Measurements from ENCODE around the gene ACSM5.

DNA sequence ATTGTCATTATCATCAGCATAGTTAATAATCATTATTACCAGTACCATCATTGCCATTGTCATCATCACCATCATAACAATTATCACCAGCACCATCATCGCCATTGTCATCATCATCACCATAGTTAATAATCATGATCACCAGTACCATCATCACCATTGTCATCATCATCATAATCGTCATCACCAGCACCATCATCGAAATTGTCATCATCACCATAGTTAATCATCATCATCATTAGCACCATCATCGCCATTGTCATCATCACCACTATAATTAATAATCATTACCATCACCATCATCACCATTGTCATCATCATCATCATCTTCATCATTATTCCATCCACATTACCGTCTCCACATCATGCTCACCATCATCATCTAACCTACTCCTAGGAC lies 18.3 kb upstream of the ACSM5 start:
- TF ChIP-seq MAFK (IDR thresholded peaks at IDR 0.05; ENCODE audit: low read depth, low read length) = no peak
- TF ChIP-seq, protein P1, sequence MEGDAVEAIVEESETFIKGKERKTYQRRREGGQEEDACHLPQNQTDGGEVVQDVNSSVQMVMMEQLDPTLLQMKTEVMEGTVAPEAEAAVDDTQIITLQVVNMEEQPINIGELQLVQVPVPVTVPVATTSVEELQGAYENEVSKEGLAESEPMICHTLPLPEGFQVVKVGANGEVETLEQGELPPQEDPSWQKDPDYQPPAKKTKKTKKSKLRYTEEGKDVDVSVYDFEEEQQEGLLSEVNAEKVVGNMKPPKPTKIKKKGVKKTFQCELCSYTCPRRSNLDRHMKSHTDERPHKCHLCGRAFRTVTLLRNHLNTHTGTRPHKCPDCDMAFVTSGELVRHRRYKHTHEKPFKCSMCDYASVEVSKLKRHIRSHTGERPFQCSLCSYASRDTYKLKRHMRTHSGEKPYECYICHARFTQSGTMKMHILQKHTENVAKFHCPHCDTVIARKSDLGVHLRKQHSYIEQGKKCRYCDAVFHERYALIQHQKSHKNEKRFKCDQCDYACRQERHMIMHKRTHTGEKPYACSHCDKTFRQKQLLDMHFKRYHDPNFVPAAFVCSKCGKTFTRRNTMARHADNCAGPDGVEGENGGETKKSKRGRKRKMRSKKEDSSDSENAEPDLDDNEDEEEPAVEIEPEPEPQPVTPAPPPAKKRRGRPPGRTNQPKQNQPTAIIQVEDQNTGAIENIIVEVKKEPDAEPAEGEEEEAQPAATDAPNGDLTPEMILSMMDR (conservative IDR thresholded peaks at IDR 0.05; ENCODE audit: low read depth, low read length) = no peak
- TF ChIP-seq USF2 (IDR thresholded peaks at IDR 0.05; ENCODE audit: low read depth, low read length) = no peak
- no peak for TF ChIP-seq POLR2A (IDR thresholded peaks at IDR 0.05; ENCODE audit: low read depth, low read length)
- TF ChIP-seq MXI1 (IDR thresholded peaks at IDR 0.05; ENCODE audit: borderline replicate concordance, low read depth, low read length) = no peak
- no peak for TF ChIP-seq SMC3 (IDR thresholded peaks at IDR 0.05; ENCODE audit: low read depth, low read length)
- no peak for TF ChIP-seq CEBPB (IDR thresholded peaks at IDR 0.05; ENCODE audit: low read depth, low read length)
- TF ChIP-seq RAD21 (IDR thresholded peaks at IDR 0.05; ENCODE audit: low read length) = no peak
- no peak for TF ChIP-seq ELK1 (IDR thresholded peaks at IDR 0.05; ENCODE audit: borderline replicate concordance, low read depth, low read length)
- no peak for TF ChIP-seq MAZ (IDR thresholded peaks at IDR 0.05; ENCODE audit: borderline replicate concordance, low read depth, low read length)
- no peak for TF ChIP-seq FOS (IDR thresholded peaks at IDR 0.05; ENCODE audit: low read depth, low read length)
